HepG2 (cell line): ENCODE measurements around the gene KRTCAP2. TPM values are rescaled to one million over a fixed set of nuclear protein-coding genes. Genes with fewer than 3 reads are reported as not detected.

Experiments
- CBX1 ChIP-seq: IDR thresholded peaks from one replicate; pipeline ENCODE4 v1.6.1; 2016; ENCODE audit warnings: antibody characterized with exemption, low read depth
- ERF ChIP-seq: IDR thresholded peaks from 2 replicates; pipeline ENCODE4 v1.6.1; 2018; ENCODE audit warnings: missing biosample characterization, missing genetic modification reagents
- FOXK1 ChIP-seq: sonication (generic); formaldehyde crosslinking; IDR thresholded peaks from 2 replicates; pipeline ENCODE4 v1.4.0; 2020; ENCODE audit warnings: low read depth, missing genetic modification reagents, borderline replicate concordance
- MTF2 ChIP-seq: sonication (generic); formaldehyde crosslinking; IDR thresholded peaks from 2 replicates; pipeline ENCODE4 v1.5.0; 2020; ENCODE audit warnings: missing genetic modification reagents, borderline replicate concordance
- NFIC ChIP-seq: IDR thresholded peaks from 2 replicates; pipeline ENCODE4 v1.6.1; 2012; ENCODE audit warnings: mild to moderate bottlenecking, low read length, inconsistent platforms
- PHF21A ChIP-seq: sonication (generic); formaldehyde crosslinking; IDR thresholded peaks from 2 replicates; pipeline ENCODE4 v1.5.0; 2020; ENCODE audit warnings: mild to moderate bottlenecking, missing genetic modification reagents
- PLRG1 ChIP-seq: fragments of 450-650 bp; conservative IDR thresholded peaks from 2 replicates; pipeline ENCODE4 v1.6.1; 2016
- POLR2AphosphoS5 ChIP-seq: IDR thresholded peaks from 2 replicates; pipeline ENCODE4 v1.6.1; 2012; ENCODE audit warnings: low read depth, low read length
- SMARCC2 ChIP-seq: fragments of 450-650 bp; IDR thresholded peaks from 2 replicates; pipeline ENCODE4 v1.6.1; 2017; ENCODE audit warnings: antibody characterized with exemption, mild to moderate bottlenecking
- TGIF2 ChIP-seq: IDR thresholded peaks from 2 replicates; pipeline ENCODE4 v1.6.1; 2016; ENCODE audit warnings: control low read depth, missing compliant biosample characterization
- YEATS2 ChIP-seq: sonication (generic); formaldehyde crosslinking; IDR thresholded peaks from 2 replicates; pipeline ENCODE4 v1.4.0; 2020; ENCODE audit warnings: missing genetic modification reagents, borderline replicate concordance
- ZNF138 ChIP-seq: sonication (generic); formaldehyde crosslinking; IDR thresholded peaks from 2 replicates; pipeline ENCODE4 v1.5.0; 2020; ENCODE audit warnings: mild to moderate bottlenecking, low read depth, missing genetic modification reagents
- ZNF329 ChIP-seq: sonication (generic); formaldehyde crosslinking; IDR thresholded peaks from 2 replicates; pipeline ENCODE4 v1.9.0; 2021; ENCODE audit warnings: low read depth, mild to moderate bottlenecking, missing genetic modification reagents
- ZNF510 ChIP-seq: sonication (generic); formaldehyde crosslinking; IDR thresholded peaks from 2 replicates; pipeline ENCODE4 v1.4.0; 2020; ENCODE audit warnings: low read depth, mild to moderate bottlenecking, missing genetic modification reagents
- ZNF660 ChIP-seq: sonication (generic); formaldehyde crosslinking; IDR thresholded peaks from 2 replicates; pipeline ENCODE4 v1.5.1; 2020; ENCODE audit warnings: mild to moderate bottlenecking, low read depth, missing genetic modification reagents, borderline replicate concordance
- ZNF7 ChIP-seq: IDR thresholded peaks from 2 replicates; pipeline ENCODE4 v1.6.1; 2016; ENCODE audit warnings: missing biosample characterization, missing genetic modification reagents
- ZNF782 ChIP-seq: sonication (generic); formaldehyde crosslinking; IDR thresholded peaks from 2 replicates; pipeline ENCODE4 v1.4.0; 2020; ENCODE audit warnings: missing genetic modification reagents, mild to moderate bottlenecking, borderline replicate concordance
- polyA plus RNA-seq, 8 experiments: library from polyadenylated mRNA; depleted of rRNA in 3 of 8; stranded (reverse) in 7 of 8; unstranded in 1 of 8; fragments of >200 nt; fragmentation: Illumina TruSeq in 4 of 8; extraction: Trizol in 4 of 8; gene quantifications; 2 replicates each; pipeline versions ENCODE4 v1.2.1 to v1.2.3, GENCODE V29; 2011 to 2016; ENCODE audit warnings: low read depth in 4 of 8, missing spikeins in 1 of 8, mixed read lengths in 1 of 8; ENCODE audit not compliant: insufficient read depth in 1 of 8
- total RNA-seq, 5 experiments: library from RNA; depleted of rRNA; stranded (reverse); fragments of >200 nt; fragmentation: Illumina TruSeq; extraction: Trizol; gene quantifications; 2 replicates each; pipeline ENCODE4 v1.2.3, GENCODE V29; 2016; ENCODE audit warnings: low read depth in 1 of 5
- TF ChIP-seq, protein P1 (sequence below): sonication (generic); formaldehyde crosslinking; IDR thresholded peaks from 2 replicates; pipeline ENCODE4 v1.5.0; 2020; ENCODE audit warnings: missing genetic modification reagents, mild to moderate bottlenecking, borderline replicate concordance
- TF ChIP-seq, protein P2 (sequence below): sonication (generic); formaldehyde crosslinking; IDR thresholded peaks from 2 replicates; pipeline ENCODE4 v1.9.0; 2022; ENCODE audit warnings: low read depth, missing genetic modification reagents
- TF ChIP-seq, protein P3 (sequence below): sonication (generic); formaldehyde crosslinking; IDR thresholded peaks from 2 replicates; pipeline ENCODE4 v1.8.0; 2022; ENCODE audit warnings: mild to moderate bottlenecking, missing genetic modification reagents, borderline replicate concordance
- TF ChIP-seq, protein P4 (sequence below): sonication (generic); formaldehyde crosslinking; IDR thresholded peaks from 2 replicates; pipeline ENCODE4 v1.5.0; 2020; ENCODE audit warnings: mild to moderate bottlenecking, missing genetic modification reagents, borderline replicate concordance
- TF ChIP-seq, protein P5 (sequence below): sonication (generic); formaldehyde crosslinking; IDR thresholded peaks from 2 replicates; pipeline ENCODE4 v1.4.0; 2020; ENCODE audit warnings: mild to moderate bottlenecking, missing genetic modification reagents

The KRTCAP2 gene
- total and polyA plus RNA-seq, 2 of the 13 experiments (the other 11 are each of a cell fraction or from before 2014, with no cell fraction given): 77.3 to 79.4 TPM

DNA sequence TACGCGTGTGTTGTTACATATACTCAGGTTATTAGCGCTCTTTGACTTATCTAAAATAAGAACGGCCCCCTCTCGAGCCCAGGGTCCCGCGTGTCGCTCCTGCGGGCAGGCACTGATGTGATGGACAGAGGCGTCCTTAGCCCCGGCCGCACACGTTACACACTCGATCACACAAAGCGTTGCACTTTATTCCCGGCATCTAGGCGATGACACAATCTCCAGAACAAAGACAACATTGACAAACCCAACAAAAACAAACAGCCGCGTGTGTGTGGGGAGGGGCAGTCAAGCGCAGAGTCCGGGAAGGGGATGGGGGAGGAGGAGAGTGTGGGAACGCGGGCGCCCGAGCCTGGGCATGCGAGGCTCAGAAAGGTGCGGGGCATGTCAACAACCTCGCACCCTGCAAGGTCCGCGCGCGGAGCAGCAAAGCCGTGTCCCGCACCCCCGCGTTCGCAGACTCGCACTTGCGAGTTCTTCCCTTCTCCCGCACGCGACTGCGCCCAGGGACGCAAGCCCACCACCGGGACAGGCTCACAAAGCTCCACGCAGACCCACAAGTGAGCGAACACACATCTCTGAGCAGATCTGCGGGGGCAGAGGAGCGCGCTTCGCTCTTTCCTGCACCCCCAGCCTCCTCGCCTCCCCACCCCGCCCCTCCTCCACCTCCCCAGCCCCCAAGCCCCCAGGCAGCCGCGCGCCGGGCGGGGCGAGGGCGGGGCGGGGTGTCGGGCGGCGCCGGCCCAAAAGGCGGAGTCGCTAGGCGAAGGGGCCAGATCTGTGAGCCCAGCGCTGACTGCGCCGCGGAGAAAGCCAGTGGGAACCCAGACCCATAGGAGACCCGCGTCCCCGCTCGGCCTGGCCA is 45.8 kb downstream of the KRTCAP2 start, which contains the start of gene EFNA1 (continued):
- TF ChIP-seq, protein P1, sequence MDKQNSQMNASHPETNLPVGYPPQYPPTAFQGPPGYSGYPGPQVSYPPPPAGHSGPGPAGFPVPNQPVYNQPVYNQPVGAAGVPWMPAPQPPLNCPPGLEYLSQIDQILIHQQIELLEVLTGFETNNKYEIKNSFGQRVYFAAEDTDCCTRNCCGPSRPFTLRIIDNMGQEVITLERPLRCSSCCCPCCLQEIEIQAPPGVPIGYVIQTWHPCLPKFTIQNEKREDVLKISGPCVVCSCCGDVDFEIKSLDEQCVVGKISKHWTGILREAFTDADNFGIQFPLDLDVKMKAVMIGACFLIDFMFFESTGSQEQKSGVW: no peak
- TF ChIP-seq PHF21A (peak; percentile 43), ZNF329 (CRISPR knock-in tag) (0 out of 2 replicates have a peak, but pooled peaks have one; percentile 45), ERF (CRISPR knock-in tag) (no peak; the same call in 1 of the 2 replicates), PLRG1 (no peak), SMARCC2 (no peak), ZNF782 (CRISPR knock-in tag) (no peak), POLR2AphosphoS5 (peak; percentile 94), NFIC (no peak), FOXK1 (peak; percentile 98), ZNF138 (peak; percentile 19; the same call in 1 of the 2 replicates), CBX1 (no peak), MTF2 (CRISPR knock-in tag) (no peak), ZNF660 (no peak), ZNF510 (peak; percentile 76; the same call in 1 of the 2 replicates), ZNF7 (no peak), TGIF2 (peak; percentile 97), YEATS2 (peak; percentile 78; the same call in 1 of the 2 replicates)
- TF ChIP-seq, protein P2, sequence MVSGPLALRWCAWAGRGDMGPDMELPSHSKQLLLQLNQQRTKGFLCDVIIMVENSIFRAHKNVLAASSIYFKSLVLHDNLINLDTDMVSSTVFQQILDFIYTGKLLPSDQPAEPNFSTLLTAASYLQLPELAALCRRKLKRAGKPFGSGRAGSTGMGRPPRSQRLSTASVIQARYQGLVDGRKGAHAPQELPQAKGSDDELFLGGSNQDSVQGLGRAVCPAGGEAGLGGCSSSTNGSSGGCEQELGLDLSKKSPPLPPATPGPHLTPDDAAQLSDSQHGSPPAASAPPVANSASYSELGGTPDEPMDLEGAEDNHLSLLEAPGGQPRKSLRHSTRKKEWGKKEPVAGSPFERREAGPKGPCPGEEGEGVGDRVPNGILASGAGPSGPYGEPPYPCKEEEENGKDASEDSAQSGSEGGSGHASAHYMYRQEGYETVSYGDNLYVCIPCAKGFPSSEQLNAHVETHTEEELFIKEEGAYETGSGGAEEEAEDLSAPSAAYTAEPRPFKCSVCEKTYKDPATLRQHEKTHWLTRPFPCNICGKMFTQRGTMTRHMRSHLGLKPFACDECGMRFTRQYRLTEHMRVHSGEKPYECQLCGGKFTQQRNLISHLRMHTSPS (CRISPR knock-in tag): peak; percentile 89
- TF ChIP-seq, protein P3, sequence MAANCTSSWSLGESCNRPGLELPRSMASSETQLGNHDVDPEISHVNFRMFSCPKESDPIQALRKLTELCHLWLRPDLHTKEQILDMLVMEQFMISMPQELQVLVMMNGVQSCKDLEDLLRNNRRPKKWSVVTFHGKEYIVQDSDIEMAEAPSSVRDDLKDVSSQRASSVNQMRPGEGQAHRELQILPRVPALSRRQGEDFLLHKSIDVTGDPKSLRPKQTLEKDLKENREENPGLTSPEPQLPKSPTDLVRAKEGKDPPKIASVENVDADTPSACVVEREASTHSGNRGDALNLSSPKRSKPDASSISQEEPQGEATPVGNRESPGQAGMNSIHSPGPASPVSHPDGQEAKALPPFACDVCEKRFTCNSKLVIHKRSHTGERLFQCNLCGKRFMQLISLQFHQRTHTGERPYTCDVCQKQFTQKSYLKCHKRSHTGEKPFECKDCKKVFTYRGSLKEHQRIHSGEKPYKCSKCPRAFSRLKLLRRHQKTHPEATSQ (CRISPR knock-in tag): 0 out of 2 replicates have a peak, but pooled peaks have one; percentile 79
- TF ChIP-seq, protein P4, sequence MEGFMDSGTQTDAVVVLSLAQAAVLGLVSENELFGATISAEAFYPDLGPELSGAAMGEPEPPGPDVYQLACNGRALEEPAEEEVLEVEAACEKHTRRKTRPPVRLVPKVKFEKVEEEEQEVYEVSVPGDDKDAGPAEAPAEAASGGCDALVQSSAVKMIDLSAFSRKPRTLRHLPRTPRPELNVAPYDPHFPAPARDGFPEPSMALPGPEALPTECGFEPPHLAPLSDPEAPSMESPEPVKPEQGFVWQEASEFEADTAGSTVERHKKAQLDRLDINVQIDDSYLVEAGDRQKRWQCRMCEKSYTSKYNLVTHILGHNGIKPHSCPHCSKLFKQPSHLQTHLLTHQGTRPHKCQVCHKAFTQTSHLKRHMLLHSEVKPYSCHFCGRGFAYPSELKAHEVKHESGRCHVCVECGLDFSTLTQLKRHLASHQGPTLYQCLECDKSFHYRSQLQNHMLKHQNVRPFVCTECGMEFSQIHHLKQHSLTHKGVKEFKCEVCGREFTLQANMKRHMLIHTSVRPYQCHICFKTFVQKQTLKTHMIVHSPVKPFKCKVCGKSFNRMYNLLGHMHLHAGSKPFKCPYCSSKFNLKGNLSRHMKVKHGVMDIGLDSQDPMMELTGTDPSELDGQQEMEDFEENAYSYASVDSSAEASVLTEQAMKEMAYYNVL (CRISPR knock-in tag): 0 out of 2 replicates have a peak, but pooled peaks have one; percentile 22
- TF ChIP-seq, protein P5, sequence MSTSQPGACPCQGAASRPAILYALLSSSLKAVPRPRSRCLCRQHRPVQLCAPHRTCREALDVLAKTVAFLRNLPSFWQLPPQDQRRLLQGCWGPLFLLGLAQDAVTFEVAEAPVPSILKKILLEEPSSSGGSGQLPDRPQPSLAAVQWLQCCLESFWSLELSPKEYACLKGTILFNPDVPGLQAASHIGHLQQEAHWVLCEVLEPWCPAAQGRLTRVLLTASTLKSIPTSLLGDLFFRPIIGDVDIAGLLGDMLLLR (CRISPR knock-in tag): peak; percentile 75; the same call in 1 of the 2 replicates
